GM10266 (cell line): ENCODE results near the gene CDC42EP2.

Experiments used
- DNase-seq: peaks from one replicate; pipeline ENCODE4 v3.0.0; 2012; ENCODE audit errors: extremely low spot score
- CTCF ChIP-seq: IDR thresholded peaks from 2 replicates; pipeline ENCODE4 v1.5.1; 2012; ENCODE audit warnings: mild to moderate bottlenecking, low read depth; ENCODE audit not compliant: control insufficient read depth, insufficient read depth; ENCODE audit errors: missing control alignments

The CDC42EP2 gene

DNA sequence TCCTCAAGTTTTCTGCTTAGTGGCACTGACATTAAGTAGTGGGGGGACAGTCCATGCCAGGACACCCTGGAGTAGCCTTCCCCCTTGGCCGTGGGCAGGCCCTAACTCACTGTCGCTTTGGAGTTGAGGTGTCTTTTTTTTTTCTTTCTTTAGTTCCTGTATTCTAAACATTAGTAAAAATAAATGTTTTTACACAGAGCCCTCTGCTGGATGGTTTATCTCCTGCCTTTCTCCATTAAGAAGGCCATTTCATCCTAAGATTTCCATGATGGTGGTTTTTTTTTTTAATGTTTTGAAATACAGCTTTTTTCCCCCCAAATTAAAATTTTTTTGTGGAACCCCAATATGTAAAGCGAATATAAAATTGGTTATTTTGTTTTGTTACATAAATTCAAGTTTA lies 38.1 kb downstream of the CDC42EP2 start:
- peak; percentile 21 for TF ChIP-seq CTCF
- DNase-seq = no peak

- TF ChIP-seq CTCF = no peak
- DNase-seq = no peak
These were observed 38.7 kb downstream of the CDC42EP2 start for GRCh38 chr11:65353376-65353775.

DNA sequence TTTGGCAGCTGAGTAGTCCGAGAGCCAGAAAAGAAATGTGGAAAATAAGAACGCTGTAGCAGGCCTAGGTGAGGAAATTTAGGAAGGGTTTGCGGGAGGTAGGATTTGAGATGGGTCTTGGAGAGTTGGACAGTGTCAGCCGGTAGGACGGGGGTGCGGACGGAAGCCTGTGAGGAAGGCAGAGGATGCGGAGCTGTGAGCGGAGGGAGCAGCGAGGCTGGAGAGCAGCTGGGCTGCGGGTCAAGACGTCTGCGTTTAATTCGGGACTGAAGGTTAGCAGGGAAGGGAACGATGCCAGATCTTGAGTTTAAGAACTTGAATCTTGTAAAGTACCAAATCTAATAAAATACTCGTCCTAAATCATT lies 39.2 kb downstream of the CDC42EP2 start:
- no peak for TF ChIP-seq CTCF
- no peak for DNase-seq

DNA sequence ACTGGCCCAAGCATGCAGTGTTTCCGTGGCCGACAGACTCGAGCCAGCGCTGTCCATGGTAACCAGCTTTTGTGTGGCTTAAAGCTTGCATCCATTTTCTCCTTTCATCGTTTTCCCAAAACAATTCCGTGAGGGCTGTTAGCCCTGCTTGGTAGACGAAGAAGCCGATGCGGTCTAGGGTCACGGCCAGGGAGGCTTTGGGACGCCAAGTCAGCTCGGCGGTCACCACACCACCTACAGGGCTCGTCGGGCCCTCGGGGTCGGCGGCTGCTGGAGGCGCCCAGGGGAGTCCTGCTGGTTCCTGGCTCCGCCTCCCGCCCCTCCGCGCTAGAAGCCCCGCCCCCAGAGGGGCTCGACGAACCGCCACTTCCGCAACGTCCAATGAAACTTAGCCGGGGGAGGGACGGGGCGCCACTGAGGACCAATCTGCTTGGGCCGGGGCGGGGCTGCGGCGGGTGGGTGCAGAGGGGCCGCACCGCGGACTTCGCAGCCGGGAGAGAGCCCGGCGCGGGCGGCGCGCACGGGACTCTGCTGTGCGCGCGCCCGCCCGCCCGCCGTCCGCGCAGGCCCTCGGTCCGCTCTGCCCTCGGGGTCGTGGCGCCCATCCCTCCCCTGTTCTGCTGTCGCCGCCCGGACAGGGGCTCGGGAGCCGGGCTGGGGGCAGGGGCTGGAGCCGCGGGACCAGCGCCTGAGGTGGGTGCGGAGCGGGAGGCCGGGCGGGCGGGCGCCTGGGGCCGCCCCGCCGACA lies 39.8 kb downstream of the CDC42EP2 start, which contains the start of gene TIGD3:
Gene TIGD3 (plus strand): TSS at position 487 of the 748 bp plus-strand sequence. CDS start 1,058 bp downstream, outside the sequence.
- peak; percentile 99 for DNase-seq
- TF ChIP-seq CTCF = no peak

- TF ChIP-seq CTCF = no peak
- peak; percentile 71 for DNase-seq
These were observed 40.5 kb downstream of the CDC42EP2 start for GRCh38 chr11:65355013-65355775.

DNA sequence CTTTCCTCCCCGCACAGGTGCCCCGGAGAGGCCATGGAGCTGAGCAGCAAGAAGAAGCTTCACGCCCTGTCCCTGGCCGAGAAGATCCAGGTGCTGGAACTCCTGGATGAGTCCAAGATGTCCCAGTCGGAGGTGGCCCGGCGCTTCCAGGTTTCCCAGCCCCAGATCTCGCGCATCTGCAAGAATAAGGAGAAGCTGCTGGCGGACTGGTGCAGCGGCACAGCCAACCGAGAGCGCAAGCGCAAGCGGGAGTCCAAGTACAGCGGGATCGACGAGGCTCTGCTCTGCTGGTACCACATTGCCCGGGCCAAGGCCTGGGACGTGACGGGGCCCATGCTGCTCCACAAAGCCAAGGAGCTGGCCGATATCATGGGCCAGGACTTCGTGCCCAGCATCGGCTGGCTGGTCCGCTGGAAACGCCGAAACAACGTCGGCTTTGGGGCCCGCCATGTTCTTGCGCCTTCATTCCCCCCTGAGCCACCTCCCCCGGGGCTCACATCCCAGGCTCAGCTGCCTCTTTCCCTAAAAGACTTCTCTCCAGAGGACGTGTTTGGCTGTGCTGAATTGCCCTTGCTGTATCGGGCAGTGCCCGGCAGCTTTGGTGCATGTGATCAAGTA lies 41.2 kb downstream of the CDC42EP2 start:
- no peak for DNase-seq
- no peak for TF ChIP-seq CTCF

DNA sequence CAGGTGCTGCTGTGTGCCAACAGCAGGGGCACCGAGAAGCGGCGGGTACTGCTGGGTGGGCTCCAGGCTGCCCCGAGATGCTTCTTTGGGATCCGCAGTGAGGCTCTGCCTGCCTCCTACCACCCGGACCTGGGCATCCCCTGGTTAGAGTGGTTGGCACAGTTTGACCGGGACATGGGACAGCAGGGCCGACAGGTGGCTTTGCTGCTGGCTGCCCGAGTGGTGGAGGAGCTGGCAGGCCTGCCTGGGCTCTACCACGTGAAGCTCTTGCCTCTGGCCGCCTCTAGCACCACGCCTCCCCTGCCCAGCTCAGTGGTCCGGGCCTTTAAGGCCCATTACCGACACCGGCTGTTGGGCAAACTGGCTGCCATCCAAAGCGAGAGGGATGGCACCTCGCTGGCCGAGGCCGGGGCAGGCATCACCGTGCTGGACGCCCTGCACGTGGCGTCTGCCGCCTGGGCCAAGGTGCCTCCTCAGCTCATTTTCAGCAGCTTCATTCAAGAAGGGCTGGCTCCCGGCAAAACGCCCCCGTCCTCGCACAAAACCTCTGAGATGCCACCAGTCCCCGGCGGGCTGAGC lies 41.8 kb downstream of the CDC42EP2 start:
- no peak for DNase-seq
- TF ChIP-seq CTCF = no peak
